Fibroblast of skin of left quadriceps (primary cell): ENCODE data around the gene ALDH3B2.
"Not testable (repeated sequence)": the region's sequence is repeated elsewhere in the genome, so short reads cannot be mapped to it uniquely, and the experiment has no call there.

ENCODE experiments used
- DNase-seq, 2 experiments: peaks; one replicate each; pipeline ENCODE4 v3.0.0-alpha.2; 2013; ENCODE audit warnings: low read depth in 2 of 2

ALDH3B2 gene

GRCh38 chr11:67662142-67662834 lies 12.1 kb downstream of the ALDH3B2 start:
- no peak for DNase-seq

- DNase-seq: not testable (repeated sequence)
Measured at GRCh38 chr11:67660752-67661151, 13.7 kb downstream of the ALDH3B2 start.

GRCh38 chr11:67659651-67660165 lies 14.7 kb downstream of the ALDH3B2 start:
- not testable (repeated sequence) for DNase-seq

GRCh38 chr11:67657300-67657699 lies 17.1 kb downstream of the ALDH3B2 start:
- DNase-seq: no peak

GRCh38 chr11:67656278-67656922 lies 18.0 kb downstream of the ALDH3B2 start:
- no peak for DNase-seq

GRCh38 chr11:67654225-67654624 lies 20.2 kb downstream of the ALDH3B2 start:
- no peak for DNase-seq

- DNase-seq: no peak
Measured at GRCh38 chr11:67652965-67653845, 21.2 kb downstream of the ALDH3B2 start.

- DNase-seq: no peak
Measured at GRCh38 chr11:67651976-67652781, 22.2 kb downstream of the ALDH3B2 start.

GRCh38 chr11:67649634-67650510 lies 24.6 kb downstream of the ALDH3B2 start:
- no peak for DNase-seq

GRCh38 chr11:67648796-67649613 lies 25.4 kb downstream of the ALDH3B2 start:
- no peak for DNase-seq

GRCh38 chr11:67648140-67648795 lies 26.2 kb downstream of the ALDH3B2 start:
- DNase-seq: no peak

- DNase-seq: no peak
Measured at GRCh38 chr11:67647471-67647870, 27.0 kb downstream of the ALDH3B2 start.

GRCh38 chr11:67646535-67647336 lies 27.7 kb downstream of the ALDH3B2 start:
- DNase-seq: no peak

- no peak for DNase-seq
Measured at GRCh38 chr11:67645521-67646461, 28.6 kb downstream of the ALDH3B2 start.

GRCh38 chr11:67644472-67645418 lies 29.7 kb downstream of the ALDH3B2 start:
- no peak for DNase-seq

- DNase-seq: no peak
Measured at GRCh38 chr11:67644042-67644441, 30.4 kb downstream of the ALDH3B2 start.
